CD14-positive monocyte (primary cell): Measurements from ENCODE around the gene CSF1R. TPM values are rescaled to one million over a fixed set of nuclear protein-coding genes. Genes with fewer than 3 reads are reported as not detected.

Experiments
- DNase-seq, 3 donors: peaks; one replicate each; pipeline ENCODE4 v3.0.0-alpha.2; 2011 to 2022
- H2AFZ ChIP-seq: 2 replicates; pipeline ENCODE4 v1.6.0; 2012; ENCODE audit warnings: mild to moderate bottlenecking, low read depth, low read length, inconsistent platforms; ENCODE audit not compliant: insufficient read depth, poor library complexity, severe bottlenecking
- H3K27ac ChIP-seq, 2 donors: 1 replicate in 1 of 2; 2 replicates in 1 of 2; pipeline ENCODE4 v1.5.1; 2012 to 2013; ENCODE audit warnings: low read length in 2 of 2, control low read depth in 1 of 2, inconsistent platforms in 1 of 2, low read depth in 1 of 2, mild to moderate bottlenecking in 1 of 2
- H3K27me3 ChIP-seq, 2 donors: one replicate each; pipeline versions ENCODE4 v1.6.0 to v1.6.1; 2011 to 2013; ENCODE audit warnings: low read length in 2 of 2; ENCODE audit not compliant: control insufficient read depth in 2 of 2, insufficient read depth in 2 of 2
- H3K36me3 ChIP-seq, 2 donors: replicated peaks in 1 of 2; 1 replicate in 1 of 2; 2 replicates in 1 of 2; pipeline versions ENCODE4 v1.5.1 to v1.6.1; 2012 to 2013; ENCODE audit warnings: low read length in 2 of 2, control low read depth in 1 of 2, inconsistent platforms in 1 of 2, mild to moderate bottlenecking in 1 of 2; ENCODE audit not compliant: insufficient read depth in 2 of 2, control insufficient read depth in 1 of 2
- H3K4me1 ChIP-seq, 2 donors: 1 replicate in 1 of 2; 2 replicates in 1 of 2; pipeline versions ENCODE4 v1.5.1 to v1.6.1; 2012 to 2013; ENCODE audit warnings: low read length in 2 of 2, control low read depth in 1 of 2, inconsistent platforms in 1 of 2, mild to moderate bottlenecking in 1 of 2, moderate library complexity in 1 of 2; ENCODE audit not compliant: insufficient read depth in 2 of 2, control insufficient read depth in 1 of 2
- H3K4me2 ChIP-seq: replicated peaks from 2 replicates; pipeline ENCODE3; 2012; ENCODE audit warnings: low read length, moderate library complexity, mild to moderate bottlenecking; ENCODE audit not compliant: poor library complexity, severe bottlenecking; ENCODE audit errors: extremely low read depth
- H3K4me3 ChIP-seq, 3 experiments: fragments of 200-600 bp in 1 of 3; sonication (generic) in 1 of 3; replicated peaks in 1 of 3; 1 replicate in 2 of 3; 2 replicates in 1 of 3; pipeline ENCODE4 v1.5.1; 2011 to 2013; ENCODE audit warnings: low read length in 3 of 3, mild to moderate bottlenecking in 3 of 3, control low read depth in 2 of 3, low read depth in 2 of 3, inconsistent platforms in 1 of 3, moderate library complexity in 1 of 3
- H3K79me2 ChIP-seq: 2 replicates; pipeline ENCODE4 v1.6.0; 2012; ENCODE audit warnings: mild to moderate bottlenecking, control low read depth, inconsistent platforms, low read length, moderate library complexity; ENCODE audit not compliant: insufficient read depth
- H3K9ac ChIP-seq: 2 replicates; pipeline ENCODE4 v1.6.0; 2017; ENCODE audit warnings: low read length, mild to moderate bottlenecking; ENCODE audit not compliant: insufficient read depth, poor library complexity, severe bottlenecking
- H3K9me3 ChIP-seq, 2 donors: replicated peaks in 1 of 2; 1 replicate in 1 of 2; 2 replicates in 1 of 2; pipeline versions ENCODE4 v1.5.1 to v1.6.1; 2012 to 2013; ENCODE audit warnings: low read length in 2 of 2, control low read depth in 1 of 2; ENCODE audit not compliant: control insufficient read depth in 1 of 2, insufficient read depth in 1 of 2
- H4K20me1 ChIP-seq: 2 replicates; pipeline ENCODE4 v1.6.0; 2012; ENCODE audit warnings: mild to moderate bottlenecking, low read length, control low read depth, moderate library complexity; ENCODE audit not compliant: insufficient read depth
- H3K27ac Mint-ChIP-seq, 7 donors: one replicate each; pipeline ENCODE4 v1.8.0; 2020; ENCODE audit warnings: mild to moderate bottlenecking in 7 of 7, mixed read lengths in 7 of 7, moderate library complexity in 6 of 7, inconsistent platforms in 2 of 7
- H3K27me3 Mint-ChIP-seq, 3 donors: one replicate each; pipeline ENCODE4 v1.8.0; 2021 to 2022; ENCODE audit warnings: low read depth in 3 of 3, mild to moderate bottlenecking in 3 of 3, mixed read lengths in 3 of 3, moderate library complexity in 3 of 3, inconsistent platforms in 1 of 3
- H3K36me3 Mint-ChIP-seq, 2 donors: one replicate each; pipeline ENCODE4 v1.8.0; 2020; ENCODE audit warnings: mixed read lengths in 2 of 2, inconsistent platforms in 1 of 2, mild to moderate bottlenecking in 1 of 2
- H3K4me1 Mint-ChIP-seq: one replicate; pipeline ENCODE4 v1.8.0; 2020; ENCODE audit warnings: mild to moderate bottlenecking, mixed read lengths
- H3K4me3 Mint-ChIP-seq, 2 donors: one replicate each; pipeline ENCODE4 v1.8.0; 2020; ENCODE audit warnings: mild to moderate bottlenecking in 2 of 2, mixed read lengths in 2 of 2, moderate library complexity in 1 of 2
- H3K9me3 Mint-ChIP-seq, 7 donors: one replicate each; pipeline ENCODE4 v1.8.0; 2020 to 2022; ENCODE audit warnings: mixed read lengths in 7 of 7, mild to moderate bottlenecking in 6 of 7, moderate library complexity in 6 of 7, inconsistent platforms in 2 of 7
- WGBS: methylation state at CpG from one replicate; pipeline ENCODE4 v1.1.5; 2013; ENCODE audit warnings: missing lambda C conversion rate; ENCODE audit not compliant: insufficient coverage; 5-methylcytosine and 5-hydroxymethylcytosine counted together
- intact Hi-C, 2 donors: fragments of 100-400 bp; cut with micrococcal nuclease; formaldehyde crosslinking; loops; one replicate each; pipeline versions ENCODE4 v1.15.0 to v1.15.1; 2023
- polyA plus RNA-seq, 3 donors: library from polyadenylated mRNA; depleted of rRNA in 1 of 3; unstranded in 2 of 3; stranded (reverse) in 1 of 3; fragments of 300-500 nt in 2 of 3; fragments of >200 nt in 1 of 3; fragmentation: Illumina TruSeq in 2 of 3; gene quantifications; 1 replicate in 2 of 3; 2 replicates in 1 of 3; pipeline ENCODE4 v1.2.3, GENCODE V29; 2012 to 2021
- TF ChIP-seq, protein P1 (sequence below): fragments of 200-600 bp; IDR thresholded peaks from one replicate; pipeline ENCODE4 v1.8.0; 2022; ENCODE audit warnings: antibody characterized with exemption, mild to moderate bottlenecking

CSF1R gene
- polyA plus RNA-seq, 3 donors = 180 to 332 (median 242) TPM

GRCh38 chr5:150009671-150010387, 76.5 kb downstream of the CSF1R start:
- H3K27ac Mint-ChIP-seq = peak overlapping the region in 2 of 7 donors; percentile 33 to 37
- TF ChIP-seq, protein P1, sequence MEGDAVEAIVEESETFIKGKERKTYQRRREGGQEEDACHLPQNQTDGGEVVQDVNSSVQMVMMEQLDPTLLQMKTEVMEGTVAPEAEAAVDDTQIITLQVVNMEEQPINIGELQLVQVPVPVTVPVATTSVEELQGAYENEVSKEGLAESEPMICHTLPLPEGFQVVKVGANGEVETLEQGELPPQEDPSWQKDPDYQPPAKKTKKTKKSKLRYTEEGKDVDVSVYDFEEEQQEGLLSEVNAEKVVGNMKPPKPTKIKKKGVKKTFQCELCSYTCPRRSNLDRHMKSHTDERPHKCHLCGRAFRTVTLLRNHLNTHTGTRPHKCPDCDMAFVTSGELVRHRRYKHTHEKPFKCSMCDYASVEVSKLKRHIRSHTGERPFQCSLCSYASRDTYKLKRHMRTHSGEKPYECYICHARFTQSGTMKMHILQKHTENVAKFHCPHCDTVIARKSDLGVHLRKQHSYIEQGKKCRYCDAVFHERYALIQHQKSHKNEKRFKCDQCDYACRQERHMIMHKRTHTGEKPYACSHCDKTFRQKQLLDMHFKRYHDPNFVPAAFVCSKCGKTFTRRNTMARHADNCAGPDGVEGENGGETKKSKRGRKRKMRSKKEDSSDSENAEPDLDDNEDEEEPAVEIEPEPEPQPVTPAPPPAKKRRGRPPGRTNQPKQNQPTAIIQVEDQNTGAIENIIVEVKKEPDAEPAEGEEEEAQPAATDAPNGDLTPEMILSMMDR = no peak
- H3K9me3 Mint-ChIP-seq = peaks cover 0 to 7% (median 0%) of the 10 kb centered on the region in 7 donors
- no peak for DNase-seq
- H2AFZ ChIP-seq = no peak overlapping the region
- no peaks in the 10 kb centered on the region for H3K4me1 ChIP-seq
- no peak overlapping the region for H3K4me3 Mint-ChIP-seq
- WGBS = 100% methylated on average over 6 of the region's 6 CpGs
- peaks cover 84 to 100% of the 10 kb centered on the region in 2 donors for H3K36me3 ChIP-seq
- no peak overlapping the region for H3K27ac ChIP-seq
- no peak overlapping the region for H3K4me2 ChIP-seq
- H3K4me1 Mint-ChIP-seq = no peaks in the 10 kb centered on the region
- intact Hi-C loops = no loop called here
- peaks cover 84 to 93% of the 10 kb centered on the region in 2 donors for H3K36me3 Mint-ChIP-seq
- H3K9me3 ChIP-seq = peaks cover 0 to under 1% of the 10 kb centered on the region in 2 donors
- H3K4me3 ChIP-seq = no peak overlapping the region
- peaks cover 3% of the 10 kb centered on the region for H3K79me2 ChIP-seq
- H4K20me1 ChIP-seq = peaks cover 17% of the 10 kb centered on the region
- H3K9ac ChIP-seq = no peak overlapping the region
- H3K27me3 Mint-ChIP-seq = peaks cover 0 to 2% (median 0%) of the 10 kb centered on the region in 3 donors
- H3K27me3 ChIP-seq = no peaks in the 10 kb centered on the region

GRCh38 chr5:150007050-150007449, 79.3 kb downstream of the CSF1R start:
- Mint-ChIP-seq H3K4me1 (peaks cover 10% of the 10 kb centered on the region), H3K4me3 (no peak overlapping the region), H3K36me3 (peaks cover 68 to 80% of the 10 kb centered on the region in 2 donors), H3K27me3 (peaks cover 0 to 2% (median 0%) of the 10 kb centered on the region in 3 donors), H3K9me3 (no peaks in the 10 kb centered on the region), H3K27ac (no peak overlapping the region)
- Histone ChIP-seq H3K4me2 (no peak overlapping the region), H3K4me3 (no peak overlapping the region), H3K4me1 (peaks cover 7 to 8% of the 10 kb centered on the region in 2 donors), H4K20me1 (peaks cover 39% of the 10 kb centered on the region), H3K79me2 (peaks cover 30% of the 10 kb centered on the region), H3K27ac (no peak overlapping the region), H2AFZ (no peak overlapping the region), H3K27me3 (no peaks in the 10 kb centered on the region), H3K36me3 (peaks cover 60 to 81% of the 10 kb centered on the region in 2 donors), H3K9me3 (no peaks in the 10 kb centered on the region), H3K9ac (no peak overlapping the region)
- intact Hi-C loops = no loop called here
- TF ChIP-seq, protein P1 = no peak
- DNase-seq = no peak
